HG03025 (cell line): ENCODE measurements around the gene MORN4.
"Not testable (repeated sequence)": the region's sequence is repeated elsewhere in the genome, so short reads cannot be mapped to it uniquely, and the experiment has no call there.

Experiments used
- ATAC-seq: cut with Tn5 transposase; IDR thresholded peaks from one replicate; pipeline ENCODE4 v1.9.1; 2021; ENCODE audit warnings: mild to moderate bottlenecking, moderate library complexity; ENCODE audit not compliant: unreplicated experiment, low FRiP score

The MORN4 gene

DNA sequence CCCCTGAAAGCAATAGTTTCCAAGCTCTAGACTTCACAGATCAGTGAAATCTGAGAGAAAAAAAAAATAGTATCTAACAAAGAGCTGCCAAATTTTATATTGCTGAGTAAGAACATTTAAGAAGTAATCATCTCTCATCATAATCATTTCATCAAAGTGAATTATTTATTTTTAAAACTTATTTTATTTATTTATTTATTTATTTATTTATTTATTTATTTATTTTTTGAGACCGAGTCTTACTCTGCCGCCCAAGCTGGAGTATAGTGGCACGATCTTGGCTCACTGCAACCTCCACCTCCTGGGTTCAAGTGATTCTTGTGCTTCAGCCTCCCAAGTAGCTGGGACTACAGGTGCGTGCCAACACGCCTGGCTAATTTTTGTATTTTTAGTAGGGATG is 56.8 kb downstream of the MORN4 start:
- ATAC-seq: not testable (repeated sequence)

DNA sequence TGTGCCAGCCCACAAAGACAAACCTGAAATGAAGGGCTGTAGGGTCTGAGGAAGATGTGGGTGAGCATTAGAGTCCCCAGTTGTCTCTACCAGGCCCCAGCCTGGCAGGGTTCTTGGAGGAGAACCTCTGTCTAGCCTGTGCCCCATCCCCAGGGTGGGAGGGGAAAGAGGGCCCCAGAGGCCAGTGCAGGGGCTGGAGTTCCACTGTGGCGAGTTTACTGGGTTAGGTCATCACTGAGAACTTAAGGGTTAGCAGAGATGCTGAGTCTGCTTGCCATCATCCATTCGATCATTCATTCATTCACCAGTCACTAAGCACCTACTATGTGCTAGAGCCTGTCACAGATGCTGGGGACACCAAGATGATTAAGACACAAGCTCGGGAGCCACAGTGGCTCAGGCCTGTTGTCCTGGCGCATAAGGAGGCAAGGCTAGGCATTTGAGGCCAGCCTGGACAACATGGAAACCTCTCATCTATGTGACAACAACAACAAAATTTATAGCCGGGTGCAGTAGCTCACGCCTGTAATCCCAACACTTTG is 58.1 kb downstream of the MORN4 start:
- ATAC-seq: no peak

DNA sequence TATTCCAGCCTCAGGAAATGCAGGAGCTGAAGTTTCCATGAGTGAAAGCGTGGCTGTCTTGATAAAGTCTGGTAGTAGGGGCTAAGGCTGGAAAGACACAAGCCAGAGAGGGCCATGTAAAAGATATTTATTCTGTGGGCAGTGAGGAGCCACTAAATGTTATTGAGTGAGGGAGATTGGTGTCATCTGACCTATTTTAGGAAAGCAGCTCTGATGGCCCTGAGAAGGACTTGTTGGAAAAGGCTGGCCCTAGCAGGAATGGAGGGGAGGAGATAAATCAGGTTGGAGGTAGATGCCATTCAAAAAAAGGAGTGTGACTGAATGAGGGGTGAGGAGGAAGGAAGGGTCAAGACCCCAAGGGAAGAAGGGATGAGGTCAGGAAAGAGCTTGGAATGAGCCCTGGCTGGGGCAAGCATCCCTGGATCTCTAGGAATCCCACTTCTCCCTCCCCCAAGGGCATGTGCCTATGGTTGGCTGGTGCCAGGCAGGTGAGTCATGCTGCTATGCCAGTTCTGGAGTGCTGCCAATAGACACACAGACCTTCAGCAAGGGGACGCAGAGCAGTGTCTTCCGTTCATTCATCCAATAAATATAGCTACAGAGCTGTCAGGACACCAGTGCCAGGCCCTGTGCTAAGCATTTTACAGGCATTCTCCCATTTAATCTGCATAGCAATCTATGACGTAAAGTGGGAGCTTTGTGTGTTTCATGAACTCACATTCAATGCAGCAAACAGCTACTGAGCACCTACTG is 58.8 kb downstream of the MORN4 start:
- no peak for ATAC-seq

DNA sequence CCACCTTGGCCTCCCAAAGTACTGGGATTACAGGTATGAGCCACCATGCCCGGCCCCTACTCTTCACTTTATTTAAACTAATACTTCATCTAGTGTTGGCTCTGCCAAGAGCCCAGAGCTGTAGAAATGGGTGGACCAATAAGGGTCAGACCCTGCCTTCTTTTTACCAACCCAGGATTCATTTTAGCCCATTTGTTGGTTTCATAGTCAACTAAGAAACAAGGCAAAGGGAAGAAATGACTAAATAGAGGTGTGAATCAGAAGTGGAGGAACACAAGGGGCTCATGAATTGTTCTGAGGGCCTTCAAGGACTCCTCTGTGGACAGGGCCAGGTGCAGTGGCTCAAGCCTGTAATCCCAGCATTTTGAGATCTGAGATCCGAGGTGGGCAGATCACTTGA is 59.6 kb downstream of the MORN4 start:
- ATAC-seq: no peak

DNA sequence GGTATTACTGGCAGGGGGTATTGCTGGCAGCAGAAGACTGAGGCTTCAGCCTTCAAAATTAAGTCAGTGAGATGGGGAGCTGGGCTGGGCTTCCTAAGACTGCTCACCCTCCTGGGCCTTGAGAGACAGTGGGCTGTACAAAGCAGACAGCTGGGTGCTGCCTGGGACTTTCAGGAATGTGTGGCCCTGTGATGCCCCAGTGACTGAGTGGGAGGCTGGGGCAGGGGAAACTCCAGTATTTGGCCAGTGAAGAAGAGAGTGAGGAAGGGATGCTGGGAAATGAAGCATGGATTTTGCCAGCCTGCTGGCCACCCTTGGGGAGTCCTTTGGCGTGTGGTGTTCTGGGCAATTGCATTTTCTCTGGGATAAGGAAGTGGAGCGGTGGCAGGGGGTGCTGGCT is 60.3 kb downstream of the MORN4 start:
- no peak for ATAC-seq

DNA sequence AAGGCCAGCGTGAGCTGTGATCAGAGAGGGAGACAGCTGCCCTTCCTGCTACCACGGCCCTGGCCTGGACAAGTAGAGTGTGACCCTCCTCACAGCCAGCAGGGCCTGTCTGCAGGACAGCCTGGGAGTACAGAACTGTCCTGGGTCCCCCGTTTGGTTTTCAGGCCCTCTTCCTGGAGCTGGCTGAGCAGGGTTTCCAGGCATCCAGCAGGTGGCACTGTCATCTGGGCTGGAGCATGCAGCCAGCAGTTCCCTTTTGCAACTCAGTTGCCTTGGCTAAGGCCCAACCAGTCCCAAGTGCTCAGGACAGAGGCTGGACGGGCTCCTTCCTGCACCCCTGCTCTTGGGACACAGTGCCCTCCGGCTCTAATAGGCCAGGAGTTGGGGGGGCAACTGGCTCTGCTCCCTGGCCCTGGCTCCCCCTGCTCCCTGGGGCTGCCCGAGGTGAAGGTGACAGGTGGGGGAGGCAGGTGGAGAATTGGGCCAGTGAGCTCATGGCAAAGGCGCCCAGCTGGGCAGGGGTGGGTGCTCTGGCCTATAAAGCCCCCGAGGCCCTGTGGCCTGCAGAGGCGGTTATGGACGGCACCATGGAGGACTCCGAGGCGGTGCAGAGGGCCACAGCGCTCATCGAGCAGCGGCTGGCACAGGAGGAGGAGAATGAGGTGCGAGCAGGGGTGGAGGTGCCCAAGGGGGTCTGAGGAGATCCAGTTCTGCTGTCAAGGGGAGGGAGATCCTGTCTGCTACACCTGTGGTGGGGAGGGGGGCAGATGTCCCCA is 60.9 kb downstream of the MORN4 start, which contains the start of gene ANKRD2:
ANKRD2 (plus strand) TSS at position 566 of the 776 bp plus-strand sequence; CDS start at position 576, 10 bp downstream.
- no peak for ATAC-seq

DNA sequence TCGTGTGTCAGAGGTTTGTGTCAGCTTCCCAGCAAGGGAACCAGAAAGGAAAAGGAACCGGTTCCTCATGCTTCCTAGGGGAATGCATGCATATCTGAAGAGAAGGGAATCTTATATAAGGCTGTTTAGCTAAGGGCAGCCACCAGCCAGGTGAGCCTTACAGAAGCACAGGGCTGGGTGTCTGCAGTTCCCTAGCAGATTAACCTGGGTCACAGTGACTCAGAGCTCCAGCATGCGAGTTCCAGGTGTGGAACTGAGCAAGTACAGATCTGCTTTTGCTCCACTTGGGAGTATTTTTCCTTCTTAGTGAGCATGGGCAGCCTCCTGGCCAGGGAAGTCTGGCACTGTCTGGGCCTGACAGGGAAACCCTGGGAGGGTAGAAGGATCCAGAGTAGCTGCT is 61.7 kb downstream of the MORN4 start:
- ATAC-seq: no peak

DNA sequence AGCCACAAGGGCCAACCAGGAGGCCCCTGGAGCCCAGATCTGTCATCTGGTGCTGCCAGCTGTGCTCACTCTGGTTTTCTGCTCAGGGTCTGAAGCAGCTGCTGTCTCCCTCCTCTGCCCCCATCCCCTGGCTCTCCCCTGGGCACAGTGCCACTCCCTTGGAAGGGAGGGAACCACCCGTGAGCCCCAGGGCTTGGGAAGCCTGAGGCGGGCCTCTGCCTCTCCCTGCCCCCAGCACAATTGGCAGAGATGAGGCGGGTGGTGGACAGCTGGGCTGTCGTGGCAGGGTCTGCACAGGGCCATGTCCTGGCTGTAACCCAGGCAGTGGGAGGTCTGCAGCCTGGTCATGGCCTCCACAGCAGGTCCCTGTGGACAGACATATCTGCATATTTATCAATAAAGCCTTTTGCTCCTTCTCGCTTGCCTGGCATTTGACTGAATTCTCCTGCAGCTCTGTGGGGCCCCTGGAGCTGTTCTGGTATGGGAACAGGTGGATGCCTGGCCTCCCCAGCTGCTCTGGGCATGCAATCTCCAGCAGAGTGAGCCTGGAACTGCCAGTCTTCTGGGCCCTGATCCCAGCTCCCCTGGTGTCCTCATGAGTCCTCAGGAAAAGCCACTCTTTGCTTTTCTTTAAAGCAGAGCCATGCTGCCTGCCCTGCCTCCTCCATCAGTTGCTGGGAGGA is 62.4 kb downstream of the MORN4 start:
- ATAC-seq: no peak

DNA sequence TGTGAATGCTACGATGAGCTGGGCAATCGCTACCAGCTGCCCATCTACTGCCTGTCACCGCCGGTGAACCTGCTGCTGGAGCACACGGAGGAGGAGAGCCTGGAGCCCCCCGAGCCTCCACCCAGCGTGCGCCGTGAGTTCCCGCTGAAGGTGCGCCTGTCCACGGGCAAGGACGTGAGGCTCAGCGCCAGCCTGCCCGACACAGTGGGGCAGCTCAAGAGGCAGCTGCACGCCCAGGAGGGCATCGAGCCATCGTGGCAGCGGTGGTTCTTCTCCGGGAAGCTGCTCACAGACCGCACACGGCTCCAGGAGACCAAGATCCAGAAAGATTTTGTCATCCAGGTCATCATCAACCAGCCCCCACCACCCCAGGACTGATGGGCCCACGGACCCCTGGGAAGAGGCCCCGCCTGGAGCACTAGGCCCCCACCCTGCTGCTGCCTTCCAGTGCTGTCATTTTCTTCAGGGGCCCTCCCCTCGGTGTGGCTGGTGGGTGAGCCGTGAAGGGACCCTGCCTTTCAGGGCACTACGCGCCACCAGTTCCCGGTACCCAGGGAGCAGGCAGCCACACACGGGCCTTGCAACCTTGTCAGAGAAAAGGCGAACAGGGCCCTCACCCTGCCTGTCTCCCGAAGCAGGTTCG is 63.0 kb downstream of the MORN4 start:
- ATAC-seq: no peak

DNA sequence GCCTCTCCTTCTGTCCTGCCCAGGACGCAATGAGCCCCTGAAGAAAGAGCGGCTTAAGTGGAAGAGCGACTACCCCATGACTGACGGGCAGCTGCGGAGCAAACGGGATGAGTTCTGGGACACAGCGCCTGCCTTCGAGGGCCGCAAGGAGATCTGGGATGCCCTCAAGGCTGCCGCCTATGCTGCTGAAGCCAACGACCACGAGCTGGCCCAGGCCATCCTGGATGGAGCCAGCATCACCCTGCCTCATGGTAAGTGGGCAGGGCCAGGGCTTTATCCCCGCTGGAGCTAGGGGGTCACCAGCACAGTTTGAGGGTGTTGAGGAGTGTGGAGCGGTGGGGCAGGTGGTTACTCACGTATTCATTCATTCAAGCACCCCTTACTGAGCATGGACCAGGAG is 65.4 kb downstream of the MORN4 start:
- no peak for ATAC-seq

DNA sequence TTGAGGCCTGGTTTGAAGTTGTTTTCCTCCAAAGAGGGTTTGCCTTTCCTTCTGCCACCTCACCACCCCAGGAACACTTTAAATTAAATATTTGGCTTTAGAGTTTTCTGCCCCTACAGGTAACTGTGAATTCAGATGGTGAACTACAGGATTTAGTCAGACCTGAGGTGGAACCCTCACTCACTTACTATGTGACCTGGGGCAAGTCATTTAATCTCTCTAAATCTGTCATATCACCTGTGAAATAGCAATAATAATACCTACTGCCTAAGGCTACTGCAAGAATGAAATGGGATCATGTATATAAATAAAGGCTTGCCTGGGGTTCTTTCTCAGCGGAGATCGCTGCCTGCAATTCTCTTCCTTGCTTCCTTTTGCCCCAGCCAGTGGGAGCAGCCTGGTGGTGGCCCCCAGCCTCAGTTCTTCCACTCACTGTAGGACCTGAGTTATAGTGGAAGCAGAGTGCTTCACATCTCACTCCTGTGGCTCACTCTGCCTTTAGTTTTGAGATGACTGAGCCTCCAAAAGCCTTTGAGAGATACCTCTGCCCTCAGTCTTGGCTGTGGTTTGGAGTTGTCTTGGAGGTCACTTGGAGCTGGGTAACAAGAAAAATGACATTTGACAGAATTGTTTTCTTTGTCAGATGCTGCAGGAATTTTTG is 66.8 kb downstream of the MORN4 start:
- no peak for ATAC-seq

DNA sequence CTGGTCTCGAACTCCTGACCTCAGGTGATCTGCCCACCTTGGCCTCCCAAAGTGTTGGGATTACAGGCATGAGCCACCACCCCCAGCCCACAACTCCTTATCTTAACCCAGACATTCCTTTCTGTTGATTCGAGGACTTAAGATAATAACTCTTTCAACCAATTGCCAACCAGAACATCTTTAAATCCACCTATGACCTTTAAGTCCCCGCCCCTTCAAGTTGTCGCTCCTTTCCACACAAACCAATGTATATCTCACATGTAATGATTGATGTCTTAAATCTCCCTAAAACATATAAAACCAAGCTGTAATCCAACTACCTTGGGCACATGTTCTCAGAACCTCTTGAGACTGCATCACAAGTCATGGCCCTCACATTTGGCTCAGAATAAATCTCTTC is 68.5 kb downstream of the MORN4 start:
- ATAC-seq: no peak
